ENCODE data around the gene NSUN4.

DNA sequence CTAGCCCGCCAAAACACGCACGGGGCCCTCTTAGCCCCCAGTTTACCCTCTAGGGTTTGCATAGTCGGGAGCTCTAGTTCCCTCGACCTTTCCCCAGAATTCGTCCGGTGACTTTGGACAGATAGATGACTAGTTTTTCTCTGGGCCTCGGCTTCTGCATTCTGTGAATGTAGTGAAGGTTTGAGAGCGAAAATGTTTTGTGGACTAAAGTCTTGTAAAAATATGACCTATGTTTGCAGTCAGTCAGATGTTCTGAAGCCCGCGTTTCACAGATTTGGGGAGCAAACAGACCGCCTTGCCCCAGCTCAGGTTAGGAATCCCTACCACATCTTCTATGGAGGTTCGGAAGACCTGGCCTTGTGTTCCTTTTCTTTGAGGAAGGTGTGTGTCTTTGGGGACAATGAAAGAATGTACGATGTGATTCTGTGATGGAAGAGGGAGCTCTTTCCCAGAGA is 36.7 kb upstream of the NSUN4 start:
- TF ChIP-seq POLR2A (IDR thresholded peaks at IDR 0.05; ENCODE audit: low read depth, low read length) (no peak), POU2F2 (IDR thresholded peaks at IDR 0.05; ENCODE audit: low read depth, low read length) (0 out of 2 replicates have a peak, but pooled peaks have one; percentile 4), POLR2AphosphoS5 (IDR thresholded peaks at IDR 0.05; ENCODE audit: low read depth, low read length) (no peak), PAX5 (IDR thresholded peaks at IDR 0.05; ENCODE audit: insufficient read depth, low read length, severe bottlenecking) (no peak), SPI1 (IDR thresholded peaks at IDR 0.05; ENCODE audit: low read depth, low read length) (no peak)

Data from GM12891 (cell line).